ENCODE data around the gene FAM117A. TPM values are rescaled to one million over a fixed set of nuclear protein-coding genes. Genes with fewer than 3 reads are reported as not detected.
A peak's percentile ranks its signal among the peaks of the same experiment; 100 is the strongest.

Gene FAM117A
- total and polyA plus RNA-seq, 12 donors = 4.0 to 14.0 (median 10.1) TPM

DNA sequence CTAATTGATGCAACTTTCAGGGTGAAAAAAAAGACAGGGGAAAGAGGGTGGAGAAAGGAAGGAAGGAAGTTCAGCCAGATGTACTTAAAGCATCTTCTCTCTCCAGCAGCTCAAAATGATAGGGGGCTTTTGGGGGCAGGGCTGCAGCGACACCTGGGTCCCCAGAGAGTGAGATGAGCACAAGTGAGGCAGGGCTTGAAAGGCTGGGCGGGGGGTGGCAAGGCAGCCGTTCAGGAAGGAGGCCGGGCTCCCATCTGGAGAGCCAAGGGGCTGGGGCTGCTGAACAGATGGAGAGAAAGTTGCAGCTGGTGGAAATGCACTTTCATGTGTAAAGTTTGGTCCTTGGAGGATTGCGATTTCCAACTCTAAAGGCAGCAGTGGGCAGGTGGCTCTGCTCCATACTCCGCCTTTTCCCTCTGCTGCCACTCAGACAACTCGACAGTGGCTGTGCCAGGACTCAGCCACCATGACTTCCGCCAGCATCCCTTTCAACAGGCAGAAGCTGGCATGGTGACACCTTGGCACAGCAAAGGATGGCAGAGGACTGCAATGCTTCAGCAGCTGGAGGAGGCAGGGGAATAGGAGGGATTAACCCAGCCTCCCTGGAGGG lies 63.9 kb downstream of the FAM117A start:
- DNase-seq = peak; percentile 50 to 55
- peak; percentile 21 to 79 (median 68) for ATAC-seq
- peaks cover 0 to 51% (median 7%) of the 10 kb centered on the region in 9 donors for H3K4me1 ChIP-seq
- no peak overlapping the region for H3K4me3 ChIP-seq
- intact Hi-C loops (cut with DNase I) = loop anchor here in 6 of 10 donors (10.0 kb wide), 3 partner anchors 155 to 295 kb away; partner anchors contain the start of gene DLX3 (in 5 of the 6)
- 47 to 53% methylated on average over 8 of the region's 8 CpGs for WGBS, 2 donors
- no peaks in the 10 kb centered on the region for H3K27me3 ChIP-seq
- peaks cover 0 to 62% (median 45%) of the 10 kb centered on the region in 9 donors for H3K36me3 ChIP-seq
- peak overlapping the region in 2 of 10 donors; percentile 41 to 50 for H3K27ac ChIP-seq
- no peaks in the 10 kb centered on the region for H3K9me3 ChIP-seq
- no peak for TF ChIP-seq CTCF (IDR thresholded peaks at IDR 0.05)

- Histone ChIP-seq H3K27ac (peak overlapping the region in 4 of 10 donors; percentile 31 to 53 (median 41)), H3K4me1 (peaks cover 0 to 41% (median 7%) of the 10 kb centered on the region in 9 donors), H3K9me3 (no peaks in the 10 kb centered on the region), H3K36me3 (peaks cover 0 to 41% (median 26%) of the 10 kb centered on the region in 9 donors), H3K4me3 (no peak overlapping the region), H3K27me3 (no peaks in the 10 kb centered on the region)
- WGBS, 2 donors = 52 to 54% methylated on average over 6 of the region's 6 CpGs
- ATAC-seq (peak in 4 of 8 donors; percentile 8 to 56 (median 19)), DNase-seq (no peak)
- intact Hi-C loops (cut with DNase I) = no loop called here
- TF ChIP-seq CTCF (IDR thresholded peaks at IDR 0.05) = no peak
Observed at GRCh38 chr17:49698005-49698404, 65.9 kb downstream of the FAM117A start.

GRCh38 chr17:49696233-49696761 lies 67.6 kb downstream of the FAM117A start:
- ATAC-seq (peak in 1 of 8 donors; percentile 20), DNase-seq (no peak)
- Histone ChIP-seq H3K27ac (peak overlapping the region in 2 of 10 donors; percentile 21 to 43), H3K27me3 (no peaks in the 10 kb centered on the region), H3K4me3 (no peak overlapping the region), H3K4me1 (peaks cover 5 to 55% (median 17%) of the 10 kb centered on the region in 9 donors), H3K36me3 (peaks cover 0 to 24% (median 11%) of the 10 kb centered on the region in 9 donors), H3K9me3 (no peaks in the 10 kb centered on the region)
- intact Hi-C loops (cut with DNase I) = no loop called here
- WGBS, 2 donors = 80 to 83% methylated on average over 8 of the region's 8 CpGs
- TF ChIP-seq CTCF (IDR thresholded peaks at IDR 0.05) = no peak

DNA sequence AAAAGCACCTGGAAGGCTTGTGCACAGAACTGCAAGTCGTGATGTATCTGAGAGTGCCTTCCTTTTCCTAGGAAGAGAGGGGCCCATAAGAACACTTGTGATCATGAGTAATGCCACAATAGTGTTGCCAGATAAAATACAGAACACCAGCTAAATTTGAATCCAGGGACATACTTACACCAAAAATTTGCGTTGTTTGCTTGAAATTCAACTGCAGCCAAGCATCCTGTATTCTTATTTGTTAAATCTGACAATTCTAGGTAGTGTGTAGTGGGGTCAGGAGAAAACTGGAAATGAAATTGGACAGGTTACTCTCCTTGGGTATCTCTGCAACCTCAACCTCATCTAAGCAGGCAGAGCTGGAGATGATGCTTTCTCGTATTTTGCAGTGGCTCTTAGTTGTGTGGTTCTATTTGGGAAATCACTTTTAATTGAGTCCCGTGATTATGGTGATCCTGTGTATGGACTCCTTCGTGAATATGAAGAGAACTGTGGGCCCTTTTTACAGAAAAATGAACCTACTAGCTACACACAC lies 68.2 kb downstream of the FAM117A start:
- WGBS, 2 donors = 52 to 57% methylated on average over 5 of the region's 5 CpGs
- Histone ChIP-seq H3K9me3 (no peaks in the 10 kb centered on the region), H3K4me1 (peaks cover 5 to 61% (median 20%) of the 10 kb centered on the region in 9 donors), H3K36me3 (peaks cover 0 to 19% (median 6%) of the 10 kb centered on the region in 9 donors), H3K4me3 (no peak overlapping the region), H3K27me3 (no peaks in the 10 kb centered on the region), H3K27ac (peak overlapping the region in 1 of 10 donors; percentile 13)
- DNase-seq = no peak
- no peak for ATAC-seq
- TF ChIP-seq CTCF (IDR thresholded peaks at IDR 0.05) = peak in 3 of 9 donors; percentile 16 to 28 (median 19)
- intact Hi-C loops (cut with DNase I) = loop anchor here (1.0 to 2.0 kb wide), 4 partner anchors 125 to 127 kb away; no protein-coding TSS in a partner anchor

Measured in heart right ventricle (tissue), 16 donors.